GM12878 (cell line): Measurements from ENCODE around the gene TOGARAM1. TPM values are rescaled to one million over a fixed set of nuclear protein-coding genes. Genes with fewer than 3 reads are reported as not detected.

Source experiments
- ATAC-seq: fragments of 200-7000 bp; cut with Tn5 transposase; 3 replicates; pipeline ENCODE4 v1.9.1; 2020; ENCODE audit warnings: mild to moderate bottlenecking, moderate library complexity
- BruUV-seq: library from RNA; stranded (reverse); fragments of 400-500 nt; replicated peaks from 2 replicates; lab custom pipeline; 2021; lab: Mats Ljungman, UMichigan
- CTCF ChIA-PET: fragments of 300-600 bp; sonication (Branson Sonifier 250); formaldehyde crosslinking; extraction: SDS; loops from one replicate; lab custom pipeline; 2021; ENCODE audit warnings: inconsistent platforms; lab: Yijun Ruan, JAX
- POLR2A ChIA-PET: fragments of 350-600 bp; formaldehyde crosslinking; extraction: SDS; loops from one replicate; lab custom pipeline; 2021; ENCODE audit warnings: inconsistent platforms; lab: Charles Lee
- RAD21 ChIA-PET: fragments of 300-600 bp; sonication (Branson Sonifier 250); formaldehyde crosslinking; loops from one replicate; lab custom pipeline; 2023; ENCODE audit warnings: antibody characterized with exemption; ENCODE audit not compliant: unreplicated experiment; lab: Charles Lee
- SMC1A ChIA-PET: fragments of 300-600 bp; sonication (Branson Sonifier 250); formaldehyde crosslinking; loops from one replicate; lab custom pipeline; 2023; ENCODE audit not compliant: unreplicated experiment, uncharacterized antibody; lab: Charles Lee
- DNase-seq: peaks from one replicate; pipeline ENCODE4 v3.0.0-alpha.2; 2011; ENCODE audit warnings: low read depth, low spot score
- FAIRE-seq: peaks from 3 replicates; lab custom pipeline; 2011; peaks lifted over from hg19 to GRCh38; lab: Jason Lieb, UNC
- H2AFZ ChIP-seq: 2 replicates; pipeline ENCODE4 v1.6.0; 2011; ENCODE audit warnings: low read depth, low read length, control low read depth; ENCODE audit not compliant: control insufficient read depth
- H3K27ac ChIP-seq: 2 replicates; pipeline ENCODE4 v1.5.1; 2011; ENCODE audit warnings: control low read depth; ENCODE audit not compliant: control insufficient read depth, insufficient read depth
- H3K27me3 ChIP-seq, 2 experiments: replicated peaks in 1 of 2; 2 replicates each; pipeline versions ENCODE4 v1.6.0 to v1.6.1; 2011; ENCODE audit warnings: low read length in 1 of 2; ENCODE audit not compliant: control insufficient read depth in 2 of 2, insufficient read depth in 2 of 2
- H3K36me3 ChIP-seq, 2 experiments: 2 replicates each; pipeline ENCODE4 v1.5.1; 2011; ENCODE audit warnings: low read length in 1 of 2; ENCODE audit not compliant: control insufficient read depth in 2 of 2, insufficient read depth in 2 of 2
- H3K4me1 ChIP-seq: 2 replicates; pipeline ENCODE4 v1.6.1; 2011; ENCODE audit warnings: mild to moderate bottlenecking, low read length, moderate library complexity, mixed read lengths; ENCODE audit not compliant: control insufficient read depth, insufficient read depth
- H3K4me2 ChIP-seq: 2 replicates; pipeline ENCODE4 v1.6.0; 2011; ENCODE audit warnings: control low read depth; ENCODE audit not compliant: control insufficient read depth, insufficient read depth
- H3K4me3 ChIP-seq: fragments of 200-600 bp; sonication (generic); 2 replicates; pipeline ENCODE4 v1.5.1; 2016
- H3K79me2 ChIP-seq: 2 replicates; pipeline ENCODE4 v1.6.0; 2011; ENCODE audit warnings: low read length; ENCODE audit not compliant: control insufficient read depth, insufficient read depth
- H3K9ac ChIP-seq: 2 replicates; pipeline ENCODE4 v1.8.0; 2011; ENCODE audit warnings: low read length, control low read depth, mixed read lengths; ENCODE audit not compliant: control insufficient read depth, insufficient read depth
- H3K9me3 ChIP-seq: replicated peaks from 3 replicates; pipeline ENCODE4 v1.5.1; 2011; ENCODE audit warnings: mild to moderate bottlenecking, low read length; ENCODE audit not compliant: control insufficient read depth, insufficient read depth
- H4K20me1 ChIP-seq: 2 replicates; pipeline ENCODE4 v1.6.0; 2011; ENCODE audit not compliant: control insufficient read depth, insufficient read depth
- BRCA1 ChIP-seq: IDR thresholded peaks from 2 replicates; pipeline ENCODE4 v1.6.1; 2011; ENCODE audit warnings: low read depth, low read length, improper control_type of control experiment
- CBX5 ChIP-seq: sonication (generic); IDR thresholded peaks from 2 replicates; pipeline ENCODE4 v1.6.1; 2016; ENCODE audit warnings: low read depth, moderate library complexity, mild to moderate bottlenecking, inconsistent platforms
- CHD2 ChIP-seq: IDR thresholded peaks from 2 replicates; pipeline ENCODE4 v1.6.1; 2011; ENCODE audit warnings: low read depth, low read length, improper control_type of control experiment, borderline replicate concordance
- EGR1 ChIP-seq, 2 experiments: IDR thresholded peaks; 1 replicate in 1 of 2; 2 replicates in 1 of 2; pipeline ENCODE4 v1.6.1; 2011 to 2012; ENCODE audit warnings: low read depth in 2 of 2, low read length in 2 of 2, borderline replicate concordance in 1 of 2, mild to moderate bottlenecking in 1 of 2, moderate library complexity in 1 of 2
- FOXM1 ChIP-seq: IDR thresholded peaks from 2 replicates; pipeline ENCODE4 v1.6.1; 2012; ENCODE audit warnings: low read depth, mild to moderate bottlenecking, inconsistent platforms, low read length, moderate library complexity
- HDGF ChIP-seq: fragments of 450-650 bp; IDR thresholded peaks from 2 replicates; pipeline ENCODE4 v1.6.1; 2016; ENCODE audit warnings: antibody characterized with exemption
- REST ChIP-seq: IDR thresholded peaks from 2 replicates; pipeline ENCODE4 v1.6.1; 2012; ENCODE audit warnings: mild to moderate bottlenecking, low read depth, low read length
- TAF1 ChIP-seq: IDR thresholded peaks from 2 replicates; pipeline ENCODE4 v1.6.1; 2011; ENCODE audit warnings: mild to moderate bottlenecking, low read depth, low read length, borderline replicate concordance
- WGBS: methylation state at CpG from one replicate; pipeline ENCODE4 v1.1.6; 2016; ENCODE audit warnings: low lambda C conversion rate; ENCODE audit not compliant: insufficient replicate concordance, insufficient coverage; ENCODE audit errors: missing lambda C conversion rate; 5-methylcytosine and 5-hydroxymethylcytosine counted together
- in situ Hi-C: fragments of 300-500 bp; cut with MboI; formaldehyde crosslinking; loops from 9 replicates; pipeline ENCODE4 v1.14.3; 2018; ENCODE audit warnings: mixed read lengths
- intact Hi-C: fragments of 100-400 bp; cut with micrococcal nuclease; formaldehyde crosslinking; loops from one replicate; pipeline ENCODE4 v1.14.2; 2022; ENCODE audit not compliant: unreplicated experiment
- polyA plus RNA-seq, 11 experiments: library from polyadenylated mRNA; depleted of rRNA in 4 of 11; unstranded in 6 of 11; stranded (reverse) in 5 of 11; fragments of >200 nt; fragmentation: Nextera tagmentation in 4 of 11; fragmentation: Illumina TruSeq in 1 of 11; extraction: Ambion mirVana in 4 of 11; extraction: Trizol in 1 of 11; gene quantifications; 1 replicate in 1 of 11; 2 replicates in 10 of 11; pipeline versions ENCODE4 v1.2.1 to v1.2.3, GENCODE V29; 2011 to 2016; ENCODE audit warnings: inconsistent platforms in 2 of 11, missing spikeins in 2 of 11, low read depth in 1 of 11
- total RNA-seq, 4 experiments: library from RNA; depleted of rRNA in 3 of 4; stranded (reverse); fragments of >200 nt in 3 of 4; fragmentation: Illumina TruSeq in 1 of 4; extraction: Trizol in 1 of 4; gene quantifications; 2 replicates each; pipeline versions ENCODE4 v1.2.1 to v1.2.3, GENCODE V29; 2013 to 2021

The TOGARAM1 gene
- total and polyA plus RNA-seq, 10 of the 15 experiments (the other 5 are each of a cell fraction or from before 2014, with no cell fraction given): 2.1 to 14.4 (median 7.2) TPM

- WGBS: 23% methylated on average over 4 of the region's 4 CpGs
- intact Hi-C loops: no loop called here
- H3K36me3 ChIP-seq: peaks cover 3 to 18% of the 10 kb centered on the region in 2 experiments; a peak in 3 of 4 replicates
- BruUV-seq: no TSS peak
- FAIRE-seq: no peak
- no peak for DNase-seq
- CTCF ChIA-PET: interaction anchor here (0.6 to 1.2 kb wide), 2 partner anchors 35 to 162 kb away, joined by 3 to 4 read pairs; no protein-coding TSS in a partner anchor
- no peak overlapping the region for H3K9ac ChIP-seq
- ATAC-seq: no peak
- SMC1A ChIA-PET: interaction anchor here (0.7 to 0.9 kb wide), 3 partner anchors 10 to 134 kb away, joined by 3 read pairs; no protein-coding TSS in a partner anchor
- TF ChIP-seq CBX5 (peak; percentile 90), HDGF (no peak)
- H3K4me1 ChIP-seq: peaks cover 2% of the 10 kb centered on the region; the same call in 1 of the 2 replicates
- no peaks in the 10 kb centered on the region for H4K20me1 ChIP-seq
- no peak overlapping the region for H2AFZ ChIP-seq
- RAD21 ChIA-PET: interaction anchor here (0.7 kb wide), 1 partner anchor 127 kb away, joined by 5 read pairs; no protein-coding TSS in a partner anchor
- peaks cover 48% of the 10 kb centered on the region for H3K79me2 ChIP-seq
- no peak overlapping the region for H3K4me3 ChIP-seq
- POLR2A ChIA-PET: interaction anchor here (1.4 kb wide), 1 partner anchor 11 kb away, joined by 4 read pairs; the partner anchor contains the start of gene PRPF39
- no peak overlapping the region for H3K27ac ChIP-seq
- in situ Hi-C loops: no loop called here
- no peaks in the 10 kb centered on the region for H3K27me3 ChIP-seq
- H3K4me2 ChIP-seq: no peak overlapping the region
- H3K9me3 ChIP-seq: peaks cover 5% of the 10 kb centered on the region; the same call in 2 of the 3 replicates
These were observed 133.2 kb downstream of the TOGARAM1 start for GRCh38 chr14:45095143-45095542.

GRCh38 chr14:45096218-45096617, 134.2 kb downstream of the TOGARAM1 start:
- H3K79me2 ChIP-seq: peaks cover 37% of the 10 kb centered on the region
- H3K4me1 ChIP-seq: no peaks in the 10 kb centered on the region
- no peak overlapping the region for H3K27ac ChIP-seq

More at GRCh38 chr14:45096218-45096617, 134.2 kb downstream of the TOGARAM1 start:
- intact Hi-C loops (no loop called here), in situ Hi-C loops (no loop called here)
- ChIA-PET SMC1A (interaction anchor here (0.7 to 3.0 kb wide), 2 partner anchors 20 to 33 kb away, joined by 3 to 8 read pairs; no protein-coding TSS in a partner anchor), CTCF (interaction anchor here (1.4 kb wide), 1 partner anchor 172 kb away, joined by 4 read pairs; no protein-coding TSS in a partner anchor), RAD21 (interaction anchor here (0.6 kb wide), 1 partner anchor 14 kb away, joined by 3 read pairs; no protein-coding TSS in a partner anchor), POLR2A (no interaction called here)
- FAIRE-seq: no peak
- DNase-seq: no peak
- WGBS: 100% methylated on average over 4 of the region's 4 CpGs
- Histone ChIP-seq H3K27me3 (no peaks in the 10 kb centered on the region), H2AFZ (no peak overlapping the region), H3K4me2 (no peak overlapping the region), H3K9ac (no peak overlapping the region), H4K20me1 (no peaks in the 10 kb centered on the region), H3K36me3 (peaks cover 3 to 20% of the 10 kb centered on the region in 2 experiments; a peak in 3 of 4 replicates), H3K4me3 (no peak overlapping the region), H3K9me3 (peaks cover 5% of the 10 kb centered on the region; the same call in 2 of the 3 replicates)
- no peak for ATAC-seq
- TF ChIP-seq CHD2: no peak
- TF ChIP-seq EGR1 (IDR thresholded peaks at IDR 0.05; ENCODE audit: borderline replicate concordance in 1 of 2, low read depth in 2 of 2, low read length in 2 of 2): no peak
- no peak for TF ChIP-seq TAF1
- TF ChIP-seq FOXM1: no peak
- no peak for TF ChIP-seq BRCA1
- TF ChIP-seq REST: no peak
- no TSS peak for BruUV-seq
